ENCODE results near the gene HMX3. TPM values are rescaled to one million over a fixed set of nuclear protein-coding genes. Genes with fewer than 3 reads are reported as not detected.

The HMX3 gene
- polyA plus RNA-seq, 1 donor from 2014 or later: not detected

GRCh38 chr10:123109466-123109865 lies 26.3 kb upstream of the HMX3 start:
- Histone ChIP-seq H3K36me3 (ENCODE audit: insufficient read depth, low read length) (no peaks in the 10 kb centered on the region), H3K4me3 (ENCODE audit: low read length) (no peak overlapping the region), H3K27me3 (ENCODE audit: insufficient read depth, low read depth, low read length) (no peaks in the 10 kb centered on the region)

DNA sequence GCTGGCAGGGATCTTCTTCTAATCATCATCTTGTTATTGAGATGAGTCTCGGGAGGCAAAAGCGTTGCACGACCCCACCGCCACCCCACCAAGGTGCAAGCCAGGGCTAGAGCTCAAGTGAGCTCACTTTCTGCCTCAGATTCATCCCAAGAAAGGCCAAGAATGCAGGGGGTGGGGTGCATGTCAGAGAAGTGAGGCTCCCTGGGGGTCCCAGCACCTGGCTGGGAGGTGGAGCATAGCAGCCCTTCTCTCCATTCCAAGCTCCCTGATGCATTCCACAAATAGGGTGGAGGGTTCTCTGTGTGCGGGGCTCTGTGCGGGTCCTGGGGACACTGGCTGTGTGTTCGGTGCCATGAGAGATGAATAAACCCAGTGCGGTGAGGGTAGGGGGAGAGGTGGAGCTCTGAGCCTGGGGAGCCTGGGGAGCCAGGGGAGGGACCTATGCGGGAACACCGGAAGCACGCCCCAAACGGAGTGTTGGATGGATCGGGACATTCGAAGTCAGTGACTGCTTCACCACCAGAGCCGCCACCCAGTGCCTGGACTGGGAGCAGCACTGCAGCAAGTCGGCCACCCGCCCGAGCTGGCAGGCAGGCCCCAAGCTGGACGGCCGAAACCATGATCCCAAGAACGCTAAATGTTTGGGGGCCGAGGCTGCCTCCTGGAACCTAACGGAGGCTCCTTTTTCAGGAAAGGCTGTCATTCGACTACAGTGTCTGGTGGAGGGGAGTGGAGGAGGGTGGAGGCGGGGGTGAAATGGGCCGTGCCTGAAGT lies 17.9 kb upstream of the HMX3 start:
- Histone ChIP-seq H3K9me3 (ENCODE audit: low read length) (no peaks in the 10 kb centered on the region), H2AFZ (ENCODE audit: low read depth, low read length) (no peak overlapping the region), H3K4me2 (ENCODE audit: low read length) (no peak overlapping the region), H3K79me2 (replicated peaks; ENCODE audit: insufficient read depth, low read length) (no peaks in the 10 kb centered on the region), H3K27ac (ENCODE audit: low read length) (no peak overlapping the region), H3K9ac (ENCODE audit: low read length) (no peak overlapping the region), H4K20me1 (ENCODE audit: insufficient read depth) (no peaks in the 10 kb centered on the region), H3F3A (ENCODE audit: insufficient read depth, low read length, poor library complexity, severe bottlenecking) (no peaks in the 10 kb centered on the region), H3K27me3 (ENCODE audit: insufficient read depth, low read depth, low read length) (peaks cover 3% of the 10 kb centered on the region), H3K4me3 (ENCODE audit: low read length) (no peak overlapping the region), H3K9me2 (ENCODE audit: insufficient read depth, low read length) (no peaks in the 10 kb centered on the region), H3K36me3 (ENCODE audit: insufficient read depth, low read length) (no peaks in the 10 kb centered on the region)
- no peak for TF ChIP-seq POLR2AphosphoS5 (IDR thresholded peaks at IDR 0.05)
- TF ChIP-seq EP300 (conservative IDR thresholded peaks at IDR 0.05; ENCODE audit: poor library complexity, severe bottlenecking): no peak
- no peak for TF ChIP-seq TAF1 (IDR thresholded peaks at IDR 0.05; ENCODE audit: low read depth)
- no peak for TF ChIP-seq RAD21 (conservative IDR thresholded peaks at IDR 0.05)

More at GRCh38 chr10:123109466-123109865, 26.3 kb upstream of the HMX3 start:
- no peaks in the 10 kb centered on the region for H4K20me1 ChIP-seq (ENCODE audit: insufficient read depth)
- no peaks in the 10 kb centered on the region for H3K9me3 ChIP-seq (ENCODE audit: low read length)
- no peaks in the 10 kb centered on the region for H3K9me2 ChIP-seq (ENCODE audit: insufficient read depth, low read length)
- H3K27ac ChIP-seq (ENCODE audit: low read length): no peak overlapping the region
- H3K9ac ChIP-seq (ENCODE audit: low read length): no peak overlapping the region
- TF ChIP-seq EZH2 (IDR thresholded peaks at IDR 0.05; ENCODE audit: borderline replicate concordance, insufficient read depth, low read length, poor library complexity, severe bottlenecking) (no peak), MXI1 (conservative IDR thresholded peaks at IDR 0.05; ENCODE audit: poor library complexity, severe bottlenecking) (no peak), POLR2AphosphoS5 (IDR thresholded peaks at IDR 0.05) (no peak)
- TF ChIP-seq, protein P1, sequence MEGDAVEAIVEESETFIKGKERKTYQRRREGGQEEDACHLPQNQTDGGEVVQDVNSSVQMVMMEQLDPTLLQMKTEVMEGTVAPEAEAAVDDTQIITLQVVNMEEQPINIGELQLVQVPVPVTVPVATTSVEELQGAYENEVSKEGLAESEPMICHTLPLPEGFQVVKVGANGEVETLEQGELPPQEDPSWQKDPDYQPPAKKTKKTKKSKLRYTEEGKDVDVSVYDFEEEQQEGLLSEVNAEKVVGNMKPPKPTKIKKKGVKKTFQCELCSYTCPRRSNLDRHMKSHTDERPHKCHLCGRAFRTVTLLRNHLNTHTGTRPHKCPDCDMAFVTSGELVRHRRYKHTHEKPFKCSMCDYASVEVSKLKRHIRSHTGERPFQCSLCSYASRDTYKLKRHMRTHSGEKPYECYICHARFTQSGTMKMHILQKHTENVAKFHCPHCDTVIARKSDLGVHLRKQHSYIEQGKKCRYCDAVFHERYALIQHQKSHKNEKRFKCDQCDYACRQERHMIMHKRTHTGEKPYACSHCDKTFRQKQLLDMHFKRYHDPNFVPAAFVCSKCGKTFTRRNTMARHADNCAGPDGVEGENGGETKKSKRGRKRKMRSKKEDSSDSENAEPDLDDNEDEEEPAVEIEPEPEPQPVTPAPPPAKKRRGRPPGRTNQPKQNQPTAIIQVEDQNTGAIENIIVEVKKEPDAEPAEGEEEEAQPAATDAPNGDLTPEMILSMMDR (IDR thresholded peaks at IDR 0.05; ENCODE audit: poor library complexity, severe bottlenecking): no peak
- H2AFZ ChIP-seq (ENCODE audit: low read depth, low read length): no peak overlapping the region
- no peaks in the 10 kb centered on the region for H3F3A ChIP-seq (ENCODE audit: insufficient read depth, low read length, poor library complexity, severe bottlenecking)
- H3K79me2 ChIP-seq (replicated peaks; ENCODE audit: insufficient read depth, low read length): no peaks in the 10 kb centered on the region
- no peak overlapping the region for H3K4me2 ChIP-seq (ENCODE audit: low read length)

GRCh38 chr10:123119081-123119480 lies 16.7 kb upstream of the HMX3 start:
- H3K4me3 ChIP-seq (ENCODE audit: low read length): no peak overlapping the region
- no peaks in the 10 kb centered on the region for H3K9me2 ChIP-seq (ENCODE audit: insufficient read depth, low read length)
- H3K79me2 ChIP-seq (replicated peaks; ENCODE audit: insufficient read depth, low read length): no peaks in the 10 kb centered on the region
- no peak overlapping the region for H3K4me2 ChIP-seq (ENCODE audit: low read length)
- no peak overlapping the region for H2AFZ ChIP-seq (ENCODE audit: low read depth, low read length)
- H3K9ac ChIP-seq (ENCODE audit: low read length): no peak overlapping the region
- no peak for TF ChIP-seq REST (IDR thresholded peaks at IDR 0.05; ENCODE audit: borderline replicate concordance)
- TF ChIP-seq, protein P1 (IDR thresholded peaks at IDR 0.05; ENCODE audit: poor library complexity, severe bottlenecking): no peak
- TF ChIP-seq SMC3 (conservative IDR thresholded peaks at IDR 0.05; ENCODE audit: poor library complexity): no peak
- TF ChIP-seq EZH2 (IDR thresholded peaks at IDR 0.05; ENCODE audit: borderline replicate concordance, insufficient read depth, low read length, poor library complexity, severe bottlenecking): no peak
- no peak for TF ChIP-seq TAF1 (IDR thresholded peaks at IDR 0.05; ENCODE audit: low read depth)
- no peaks in the 10 kb centered on the region for H4K20me1 ChIP-seq (ENCODE audit: insufficient read depth)
- H3F3A ChIP-seq (ENCODE audit: insufficient read depth, low read length, poor library complexity, severe bottlenecking): no peaks in the 10 kb centered on the region
- no peaks in the 10 kb centered on the region for H3K36me3 ChIP-seq (ENCODE audit: insufficient read depth, low read length)
- H3K27me3 ChIP-seq (ENCODE audit: insufficient read depth, low read depth, low read length): peaks cover 3% of the 10 kb centered on the region
- H3K9me3 ChIP-seq (ENCODE audit: low read length): no peaks in the 10 kb centered on the region
- no peak overlapping the region for H3K27ac ChIP-seq (ENCODE audit: low read length)
